GM18870 (cell line): ENCODE results near the gene DARS1.
A peak's percentile ranks its signal among the peaks of the same experiment; 100 is the strongest.
"Not testable (repeated sequence)": the region's sequence is repeated elsewhere in the genome, so short reads cannot be mapped to it uniquely, and the experiment has no call there.

Experiments used
- ATAC-seq: cut with Tn5 transposase; IDR thresholded peaks from one replicate; pipeline ENCODE4 v1.9.1; 2021; ENCODE audit warnings: moderate library complexity; ENCODE audit not compliant: unreplicated experiment

DARS1 gene

DNA sequence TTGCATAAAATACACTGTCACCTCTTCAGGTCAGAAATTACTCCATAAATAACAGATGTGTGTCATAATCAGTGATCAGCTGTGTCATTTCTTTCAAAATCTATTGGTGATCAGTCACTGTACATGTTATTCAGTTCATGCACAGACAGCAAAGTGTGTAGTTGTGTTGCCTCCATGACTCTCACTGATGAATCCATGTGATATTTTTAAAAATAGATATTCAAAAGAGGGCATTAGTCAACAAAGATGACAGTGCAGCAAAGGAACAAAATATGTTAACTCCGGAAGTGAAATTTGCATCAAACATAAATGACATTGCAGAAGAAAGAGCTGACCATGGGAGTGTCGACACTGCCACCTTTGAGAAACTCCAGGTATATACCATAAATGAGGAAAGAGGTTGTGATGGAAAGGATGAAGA, 92.0 kb downstream of the DARS1 start:
- no peak for ATAC-seq

GRCh38 chr2:135890835-135891234, 94.6 kb downstream of the DARS1 start:
- no peak for ATAC-seq

DNA sequence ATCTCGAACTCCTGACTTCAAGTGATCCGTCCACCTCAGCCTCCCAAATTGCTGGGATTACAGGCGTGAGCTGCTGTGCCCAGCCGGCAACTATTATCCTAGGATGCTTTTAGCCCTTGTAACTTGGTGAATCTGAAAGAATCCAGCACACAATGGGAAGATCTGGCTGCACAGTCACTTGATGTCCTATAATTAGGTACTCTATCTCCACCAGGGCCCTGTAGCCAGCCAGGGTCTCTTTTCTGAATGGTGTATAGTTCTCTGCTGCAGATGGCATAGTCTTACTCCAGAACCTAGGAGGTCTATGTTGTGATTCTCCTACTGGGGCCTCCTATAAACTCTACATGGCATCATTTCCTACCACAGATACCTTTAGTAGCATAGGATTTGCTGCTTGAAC, 95.3 kb downstream of the DARS1 start:
- no peak for ATAC-seq

DNA sequence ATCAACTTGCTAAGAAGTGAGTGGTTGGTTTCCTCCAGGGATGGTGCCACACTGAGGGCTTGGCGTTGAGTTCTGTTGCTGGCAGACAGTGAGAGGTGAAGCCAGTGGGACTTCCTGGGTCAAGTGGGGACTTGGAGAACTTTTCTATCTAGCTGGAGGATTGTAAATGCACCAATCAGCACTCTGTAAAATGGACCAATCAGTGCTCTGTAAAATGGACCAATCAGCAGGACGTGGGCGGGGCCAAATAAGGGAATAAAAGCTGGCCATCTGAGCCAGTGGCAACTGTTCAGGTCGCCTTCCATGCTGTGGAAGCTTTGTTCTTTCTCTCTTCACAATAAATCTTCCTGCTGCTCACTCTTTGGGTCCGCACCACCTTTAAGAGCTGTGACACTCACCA, 96.8 kb downstream of the DARS1 start:
- not testable (repeated sequence) for ATAC-seq

- ATAC-seq: no peak
Measured at GRCh38 chr2:135885709-135886108, 99.7 kb downstream of the DARS1 start.

GRCh38 chr2:135882415-135882814, 103.0 kb downstream of the DARS1 start:
- no peak for ATAC-seq

DNA sequence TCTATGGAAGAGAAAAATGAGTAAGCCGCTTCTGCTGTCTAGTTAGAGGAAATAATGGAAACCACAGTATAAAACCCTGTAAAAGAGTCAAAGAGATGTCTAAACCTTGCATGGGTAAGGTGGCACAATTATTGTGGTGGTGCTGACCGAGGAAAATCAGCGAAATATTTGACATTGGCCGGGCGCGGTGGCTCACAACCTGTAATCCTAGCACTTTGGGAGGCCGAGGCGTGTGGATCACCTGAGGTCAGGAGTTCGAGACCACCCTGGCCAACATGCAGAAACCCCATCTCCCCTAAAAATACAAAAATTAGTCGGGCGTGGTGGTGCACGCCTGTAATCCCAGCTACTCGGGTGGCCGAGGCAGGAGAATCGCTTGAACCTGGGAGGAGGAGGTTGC, 108.7 kb downstream of the DARS1 start:
- ATAC-seq: not testable (repeated sequence)

DNA sequence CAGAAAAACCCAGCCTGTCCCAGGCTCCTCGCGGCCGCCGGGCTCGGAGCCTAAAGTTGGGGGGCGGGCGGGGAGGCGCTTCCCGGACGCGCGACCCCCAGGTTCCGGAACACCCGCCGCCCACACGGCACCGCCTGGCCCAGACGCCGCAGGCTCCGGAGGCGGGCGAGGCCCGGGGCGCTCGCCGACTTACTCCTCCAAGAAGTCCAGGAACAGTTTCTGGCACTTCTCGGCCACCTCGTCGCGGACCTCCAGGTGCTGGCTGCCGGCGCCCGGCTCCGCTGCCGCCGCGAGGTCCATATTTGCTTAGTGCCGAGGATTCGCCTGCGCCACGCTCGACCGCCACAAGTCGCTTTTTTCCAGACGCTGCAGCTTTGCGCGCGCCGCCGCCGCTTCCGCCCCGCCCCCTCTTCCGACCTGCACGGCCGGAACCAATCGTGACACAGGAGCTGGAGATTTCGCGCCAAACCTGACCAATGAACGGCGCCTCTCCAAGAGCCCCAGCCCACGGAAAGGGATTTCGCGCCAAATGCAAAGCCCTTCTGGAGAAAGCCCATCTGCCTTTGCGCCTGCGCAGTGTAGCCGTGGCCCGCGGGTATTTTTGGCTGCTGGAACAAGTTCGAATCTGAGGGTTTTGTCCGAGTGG, 109.2 kb downstream of the DARS1 start, which contains the start of gene MCM6:
MCM6 (minus strand) TSS at position 378 of the 646 bp plus-strand sequence; CDS start at position 300, 78 bp downstream.
- ATAC-seq: peak; percentile 88

DNA sequence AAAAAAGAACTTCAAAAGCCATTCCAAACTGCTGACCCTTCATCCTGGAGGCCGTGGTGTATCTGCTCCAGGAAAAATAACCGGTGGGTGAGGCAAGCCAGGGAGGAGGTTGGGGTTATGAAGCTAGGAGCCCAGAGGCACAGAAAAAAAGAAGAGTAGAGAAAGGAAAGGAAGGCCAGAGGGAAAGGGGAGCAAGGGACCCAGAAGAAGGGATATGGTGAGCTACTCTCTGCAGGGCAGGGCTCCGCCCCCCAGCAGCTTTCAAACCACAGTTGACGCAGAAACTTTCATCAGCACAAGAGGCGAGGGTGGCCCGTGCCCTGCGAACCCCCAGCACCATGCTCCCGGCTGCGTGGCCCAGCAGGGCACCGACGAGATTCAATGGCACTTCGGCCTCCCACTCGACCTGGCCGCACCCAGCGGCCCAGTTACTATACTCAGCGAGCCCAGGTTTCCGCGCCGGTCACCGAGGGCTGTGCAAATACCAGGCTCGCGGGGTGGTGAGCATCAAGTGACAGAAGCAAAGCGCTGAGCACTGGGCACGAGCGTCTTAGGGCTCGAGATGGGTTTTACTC, 109.8 kb downstream of the DARS1 start:
- peak; percentile 56 for ATAC-seq

- no peak for ATAC-seq
Measured at GRCh38 chr2:135874777-135875365, 110.6 kb downstream of the DARS1 start.

- ATAC-seq: peak; percentile 70
Measured at GRCh38 chr2:135870571-135870970, 114.9 kb downstream of the DARS1 start.

DNA sequence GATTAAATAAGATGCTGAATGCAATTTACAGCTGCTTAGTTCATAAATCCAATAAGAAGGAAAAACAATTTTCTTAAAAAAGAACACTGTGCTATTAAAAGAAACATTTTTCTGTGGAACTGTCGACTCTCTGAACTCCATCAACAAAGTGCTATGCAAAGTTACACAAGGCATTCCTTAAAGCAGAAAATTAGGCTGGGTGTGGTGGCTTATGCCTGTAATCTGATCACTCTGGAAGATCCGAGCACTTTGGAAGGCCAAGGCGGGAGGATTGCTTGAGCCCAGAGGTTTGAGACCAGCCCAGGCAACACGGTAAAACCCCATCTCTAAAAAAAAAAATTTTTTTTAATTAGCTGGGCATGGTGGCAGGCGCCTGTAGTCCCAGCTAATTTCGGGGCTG, 122.2 kb downstream of the DARS1 start:
- ATAC-seq: no peak

GRCh38 chr2:135862718-135863117, 122.7 kb downstream of the DARS1 start:
- no peak for ATAC-seq
